ENCODE data around the gene RABEP2.
A peak's percentile ranks its signal among the peaks of the same experiment; 100 is the strongest.
"Not testable (repeated sequence)": the region's sequence is repeated elsewhere in the genome, so short reads cannot be mapped to it uniquely, and the experiment has no call there.

Gene RABEP2

GRCh38 chr16:28876973-28877654 is 47.9 kb downstream of the RABEP2 start:
- no peak for DNase-seq

DNA sequence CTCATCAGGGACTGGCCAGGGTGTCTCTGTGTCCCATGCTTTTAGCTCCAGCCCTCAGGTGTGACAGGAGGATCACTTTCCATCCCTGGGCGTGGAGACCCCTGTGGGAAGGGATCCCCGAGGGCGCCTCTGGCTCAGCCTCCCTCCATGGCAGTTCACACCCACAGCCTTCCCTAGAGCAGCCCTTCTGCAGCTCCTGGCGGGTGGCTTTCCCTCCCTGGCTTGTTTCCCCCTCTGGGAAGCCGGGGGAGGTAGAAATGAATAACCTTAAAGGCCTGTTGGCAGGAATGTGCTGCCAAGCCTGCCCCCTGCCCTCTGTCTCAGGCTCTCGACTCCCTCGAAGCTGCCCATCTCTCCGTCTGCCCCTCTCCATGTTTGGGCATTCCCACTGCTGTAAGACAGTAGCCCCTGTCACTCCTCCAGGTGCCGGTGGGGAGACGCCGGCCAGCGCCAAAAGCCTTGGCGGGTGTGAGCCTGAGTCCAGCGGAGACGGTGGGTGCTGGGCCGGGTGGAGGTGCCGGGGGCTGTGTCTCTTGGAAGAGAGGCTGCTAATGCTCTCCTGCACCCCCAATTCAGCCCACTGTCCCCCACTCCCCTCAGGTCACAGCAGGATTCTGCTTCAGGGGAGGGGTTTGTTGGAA is 48.9 kb downstream of the RABEP2 start:
- DNase-seq = no peak

DNA sequence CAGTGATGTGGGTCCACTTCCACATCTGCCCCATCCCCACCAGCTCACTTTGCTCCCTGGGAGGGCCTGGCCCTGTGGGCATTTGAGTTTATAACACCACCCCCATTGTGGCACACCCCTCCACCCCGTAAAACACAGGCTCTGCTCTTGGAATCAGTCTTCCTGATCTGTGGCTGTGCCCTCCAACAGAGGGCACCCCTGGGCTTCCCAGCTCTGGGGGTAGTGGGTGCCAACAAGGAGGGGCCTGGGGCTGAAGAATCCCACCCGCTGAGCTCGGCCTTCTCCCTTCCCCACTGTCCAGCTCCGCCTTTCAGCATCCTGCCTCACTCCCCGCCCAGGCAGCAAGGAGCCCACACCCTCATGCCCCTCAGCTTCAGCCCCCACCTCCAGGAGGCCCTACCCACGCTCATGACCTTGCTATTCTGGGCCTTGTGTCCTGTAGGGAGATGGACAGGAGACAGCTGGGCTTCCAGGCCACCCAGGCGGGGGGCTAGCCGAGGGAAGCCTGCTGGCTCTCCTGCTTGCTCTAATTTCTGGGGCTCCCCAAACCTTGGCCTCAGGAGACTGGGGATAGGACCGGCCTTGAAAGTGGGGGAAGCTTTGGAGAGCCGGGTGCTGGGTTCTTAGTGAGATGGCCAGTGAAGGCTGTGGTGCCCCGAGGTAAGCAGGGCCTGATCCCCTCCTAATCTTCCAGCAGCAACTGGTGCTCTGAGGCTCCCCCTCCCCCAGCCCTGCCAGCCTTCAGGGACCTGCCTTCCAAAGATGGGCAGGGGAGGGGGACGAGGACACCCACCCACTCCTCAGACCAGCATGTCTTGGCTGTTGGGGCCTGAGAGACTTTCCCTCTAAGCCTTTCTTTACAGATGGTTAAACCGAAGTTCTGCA is 49.7 kb downstream of the RABEP2 start:
- no peak for DNase-seq

GRCh38 chr16:28874406-28874805 is 50.6 kb downstream of the RABEP2 start:
- DNase-seq = no peak

GRCh38 chr16:28873543-28874201 is 51.4 kb downstream of the RABEP2 start:
- peak; percentile 10 for DNase-seq

- DNase-seq = no peak
Observed at GRCh38 chr16:28872952-28873351, 52.1 kb downstream of the RABEP2 start.

DNA sequence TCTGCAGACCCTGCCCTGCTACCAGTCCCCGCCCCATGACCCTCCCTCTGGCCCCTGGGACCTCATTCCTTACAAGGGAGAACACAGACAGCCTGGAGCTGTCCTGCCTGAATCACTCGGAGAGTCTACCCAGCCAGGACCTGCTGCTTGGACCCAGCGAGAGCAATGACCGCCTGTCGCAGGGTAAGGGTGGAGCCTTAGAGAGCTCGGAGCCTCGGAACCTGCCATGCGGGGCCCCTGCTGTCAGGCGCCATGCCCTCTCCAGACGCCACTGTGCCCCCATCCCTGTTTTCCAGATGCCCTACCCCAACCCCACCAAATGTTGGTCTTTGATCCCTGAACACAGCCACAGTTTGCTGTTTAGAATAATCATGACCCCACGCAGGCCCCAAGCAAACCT is 55.8 kb downstream of the RABEP2 start:
- DNase-seq = no peak

- DNase-seq = not testable (repeated sequence)
Observed at GRCh38 chr16:28867646-28868045, 57.4 kb downstream of the RABEP2 start.

GRCh38 chr16:28867241-28867640 is 57.8 kb downstream of the RABEP2 start:
- DNase-seq = no peak

- DNase-seq = no peak
Observed at GRCh38 chr16:28866454-28866804, 58.6 kb downstream of the RABEP2 start.

GRCh38 chr16:28865722-28866453 is 59.1 kb downstream of the RABEP2 start:
- DNase-seq = no peak

- no peak for DNase-seq
Observed at GRCh38 chr16:28865001-28865688, 59.9 kb downstream of the RABEP2 start.

GRCh38 chr16:28863929-28864793 is 60.9 kb downstream of the RABEP2 start:
- DNase-seq = peak; percentile 36

- DNase-seq = no peak
Observed at GRCh38 chr16:28859326-28859725, 65.7 kb downstream of the RABEP2 start.

GRCh38 chr16:28858421-28858820 is 66.6 kb downstream of the RABEP2 start:
- DNase-seq = no peak
